Rectal smooth muscle tissue (tissue), 1 donor: ENCODE results near the gene UBE2O.

Experiments used
- H3K27ac ChIP-seq: one replicate; pipeline ENCODE4 v1.7.0; 2013; ENCODE audit warnings: low read depth, low read length, inconsistent platforms
- H3K27me3 ChIP-seq: one replicate; pipeline ENCODE4 v1.7.0; 2013; ENCODE audit warnings: low read length; ENCODE audit not compliant: control insufficient read depth, insufficient read depth
- H3K36me3 ChIP-seq: one replicate; pipeline ENCODE4 v1.7.0; 2013; ENCODE audit warnings: low read length; ENCODE audit not compliant: control insufficient read depth, insufficient read depth
- H3K4me1 ChIP-seq: one replicate; pipeline ENCODE4 v1.7.0; 2013; ENCODE audit warnings: low read length; ENCODE audit not compliant: control insufficient read depth, insufficient read depth
- H3K4me3 ChIP-seq: one replicate; pipeline ENCODE4 v1.7.0; 2013; ENCODE audit warnings: low read length
- H3K9ac ChIP-seq: one replicate; pipeline ENCODE4 v1.7.0; 2013; ENCODE audit warnings: low read length

The UBE2O gene

GRCh38 chr17:76452660-76453430, at the start of gene UBE2O:
UBE2O (minus strand) TSS chr17:76453152; CDS start chr17:76453141, 11 bp downstream.
- Histone ChIP-seq H3K4me3 (peak within 1 kb of the TSS; percentile 80), H3K36me3 (no peaks in the 10 kb centered on the region), H3K9ac (peak within 1 kb of the TSS; percentile 21), H3K27ac (peak within 1 kb of the TSS; percentile 55), H3K4me1 (peaks cover 9% of the 10 kb centered on the region), H3K27me3 (no peaks in the 10 kb centered on the region)

GRCh38 chr17:76501827-76502307, 48.9 kb upstream of the UBE2O start:
- Histone ChIP-seq H3K4me3 (peak overlapping the region; percentile 61), H3K27ac (peak overlapping the region; percentile 37), H3K36me3 (no peaks in the 10 kb centered on the region), H3K4me1 (peaks cover 7% of the 10 kb centered on the region), H3K9ac (peak overlapping the region; percentile 5), H3K27me3 (peaks cover 4% of the 10 kb centered on the region)

GRCh38 chr17:76501018-76501826, 48.3 kb upstream of the UBE2O start, which contains the start of gene RHBDF2:
RHBDF2 (minus strand) TSS chr17:76501423; CDS start chr17:76481524, 19,899 bp downstream.
- Histone ChIP-seq H3K4me1 (peaks cover 7% of the 10 kb centered on the region), H3K9ac (peak within 1 kb of the TSS; percentile 51), H3K27me3 (no peaks in the 10 kb centered on the region), H3K27ac (peak within 1 kb of the TSS; percentile 37), H3K4me3 (peak within 1 kb of the TSS; percentile 61), H3K36me3 (no peaks in the 10 kb centered on the region)

- Histone ChIP-seq H3K4me1 (peaks cover 7% of the 10 kb centered on the region), H3K4me3 (peak overlapping the region; percentile 61), H3K27me3 (no peaks in the 10 kb centered on the region), H3K9ac (peak overlapping the region; percentile 51), H3K27ac (no peak overlapping the region), H3K36me3 (no peaks in the 10 kb centered on the region)
Measured at GRCh38 chr17:76500747-76501017, 47.7 kb upstream of the UBE2O start.

GRCh38 chr17:76500074-76500746, 47.3 kb upstream of the UBE2O start:
- H3K27me3 ChIP-seq = no peaks in the 10 kb centered on the region
- H3K4me1 ChIP-seq = peaks cover 7% of the 10 kb centered on the region
- peak overlapping the region; percentile 61 for H3K4me3 ChIP-seq
- no peak overlapping the region for H3K27ac ChIP-seq
- H3K36me3 ChIP-seq = no peaks in the 10 kb centered on the region
- peak overlapping the region; percentile 51 for H3K9ac ChIP-seq

GRCh38 chr17:76499267-76499667, 46.3 kb upstream of the UBE2O start:
- Histone ChIP-seq H3K4me3 (peak overlapping the region; percentile 4), H3K27me3 (no peaks in the 10 kb centered on the region), H3K9ac (peak overlapping the region; percentile 2), H3K4me1 (peaks cover 7% of the 10 kb centered on the region), H3K36me3 (no peaks in the 10 kb centered on the region), H3K27ac (peak overlapping the region; percentile 67)

GRCh38 chr17:76498876-76499251, 45.9 kb upstream of the UBE2O start:
- Histone ChIP-seq H3K27ac (peak overlapping the region; percentile 67), H3K36me3 (no peaks in the 10 kb centered on the region), H3K9ac (peak overlapping the region; percentile 2), H3K4me1 (peaks cover 7% of the 10 kb centered on the region), H3K4me3 (peak overlapping the region; percentile 4), H3K27me3 (no peaks in the 10 kb centered on the region)

- peak overlapping the region; percentile 1 for H3K4me3 ChIP-seq
- peaks cover 7% of the 10 kb centered on the region for H3K4me1 ChIP-seq
Measured at GRCh38 chr17:76497979-76498875, 45.3 kb upstream of the UBE2O start.

GRCh38 chr17:76497699-76497978, 44.7 kb upstream of the UBE2O start:
- Histone ChIP-seq H3K4me1 (peaks cover 7% of the 10 kb centered on the region), H3K36me3 (no peaks in the 10 kb centered on the region), H3K4me3 (no peak overlapping the region), H3K9ac (no peak overlapping the region), H3K27ac (no peak overlapping the region), H3K27me3 (no peaks in the 10 kb centered on the region)

More at GRCh38 chr17:76497979-76498875, 45.3 kb upstream of the UBE2O start:
- Histone ChIP-seq H3K27ac (peak overlapping the region; percentile 67), H3K27me3 (no peaks in the 10 kb centered on the region), H3K9ac (no peak overlapping the region), H3K36me3 (no peaks in the 10 kb centered on the region)

GRCh38 chr17:76496464-76496863, 43.5 kb upstream of the UBE2O start:
- Histone ChIP-seq H3K9ac (no peak overlapping the region), H3K4me1 (peaks cover 3% of the 10 kb centered on the region), H3K27me3 (no peaks in the 10 kb centered on the region), H3K4me3 (no peak overlapping the region), H3K36me3 (no peaks in the 10 kb centered on the region), H3K27ac (no peak overlapping the region)

GRCh38 chr17:76495663-76496400, 42.9 kb upstream of the UBE2O start:
- Histone ChIP-seq H3K9ac (no peak overlapping the region), H3K4me1 (peaks cover 3% of the 10 kb centered on the region), H3K27ac (no peak overlapping the region)

More at GRCh38 chr17:76495663-76496400, 42.9 kb upstream of the UBE2O start:
- Histone ChIP-seq H3K27me3 (no peaks in the 10 kb centered on the region), H3K4me3 (no peak overlapping the region), H3K36me3 (no peaks in the 10 kb centered on the region)
